ENCODE data around the gene NFATC2IP.
A peak's percentile ranks its signal among the peaks of the same experiment; 100 is the strongest.

The NFATC2IP gene

DNA sequence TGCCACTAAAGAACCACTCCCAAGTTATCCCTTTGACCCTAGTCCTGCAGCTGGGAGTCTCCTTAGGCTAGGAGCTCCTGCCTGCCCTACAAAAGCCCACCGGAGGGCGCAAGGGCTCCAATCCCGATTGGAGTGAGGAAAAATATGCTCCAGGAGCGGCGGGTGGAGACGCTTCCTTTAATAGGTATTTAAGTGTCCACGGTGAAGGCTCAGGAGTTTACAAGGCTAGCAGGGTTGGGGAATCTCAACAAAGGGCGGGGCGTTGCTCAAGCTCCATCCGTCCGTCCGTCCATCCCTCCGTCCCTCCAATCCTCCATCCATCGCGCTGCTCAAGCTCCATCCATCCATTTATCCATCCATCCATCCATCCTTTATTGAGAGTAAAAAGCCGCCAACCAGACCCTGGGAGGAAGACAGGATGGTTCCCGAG, 23.3 kb downstream of the NFATC2IP start:
- TF ChIP-seq RAD21 (IDR thresholded peaks at IDR 0.05; ENCODE audit: low read depth) (peak; percentile 40), TCF12 (IDR thresholded peaks at IDR 0.05; ENCODE audit: low read depth) (no peak), EGR1 (IDR thresholded peaks at IDR 0.05) (no peak), NFIC (IDR thresholded peaks at IDR 0.05) (no peak), REST (IDR thresholded peaks at IDR 0.05; ENCODE audit: low read depth) (no peak), EP300 (IDR thresholded peaks at IDR 0.05; ENCODE audit: borderline replicate concordance) (no peak), TEAD4 (IDR thresholded peaks at IDR 0.05) (no peak), USF1 (IDR thresholded peaks at IDR 0.05) (no peak)
- TF ChIP-seq, protein P1, sequence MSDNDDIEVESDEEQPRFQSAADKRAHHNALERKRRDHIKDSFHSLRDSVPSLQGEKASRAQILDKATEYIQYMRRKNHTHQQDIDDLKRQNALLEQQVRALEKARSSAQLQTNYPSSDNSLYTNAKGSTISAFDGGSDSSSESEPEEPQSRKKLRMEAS (IDR thresholded peaks at IDR 0.05): no peak

DNA sequence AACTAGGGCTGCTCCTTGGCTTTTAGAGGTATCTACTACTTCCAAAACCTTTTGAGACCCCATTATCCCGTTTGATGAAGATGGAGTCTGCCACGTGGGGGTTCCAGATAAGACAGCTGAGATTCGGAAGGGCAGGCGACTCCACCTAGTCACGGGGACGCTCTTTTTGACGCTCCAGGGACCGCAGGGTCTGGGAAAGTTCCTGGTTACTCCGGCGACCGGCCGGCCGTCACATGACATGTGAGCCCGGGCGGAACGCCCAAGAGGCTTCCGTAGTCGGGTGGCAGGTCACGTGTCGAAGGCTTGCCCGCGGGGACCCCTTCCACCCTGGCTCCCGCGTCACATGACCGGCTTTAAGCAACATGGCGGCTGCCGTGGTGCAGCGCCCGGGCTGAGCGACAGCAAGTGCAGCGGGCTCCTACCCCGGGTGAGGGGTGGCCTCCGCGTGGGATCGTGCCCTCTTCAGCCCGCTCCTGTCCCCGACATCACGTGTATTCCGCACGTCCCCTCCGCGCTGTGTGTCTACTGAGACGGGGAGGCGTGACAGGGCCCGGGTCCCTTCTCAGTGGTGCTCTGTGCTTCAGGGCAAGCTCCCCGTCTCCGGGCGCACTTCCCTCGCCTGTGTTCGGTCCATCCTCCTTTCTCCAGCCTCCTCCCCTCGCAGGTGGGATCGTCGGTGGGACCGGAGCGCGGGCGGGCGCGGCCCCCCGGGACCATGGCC, 23.9 kb downstream of the NFATC2IP start, which contains the start of gene SPNS1:
TSS of gene SPNS1 (plus strand) at position 342 of the 721 bp plus-strand sequence. CDS start at position 716, 374 bp downstream.
- TF ChIP-seq EGR1 (IDR thresholded peaks at IDR 0.05) (no peak; the same call in 1 of the 2 replicates), YY1 (IDR thresholded peaks at IDR 0.05; ENCODE audit: low read depth) (peak; percentile 99), REST (IDR thresholded peaks at IDR 0.05; ENCODE audit: low read depth) (no peak), TAF1 (IDR thresholded peaks at IDR 0.05; ENCODE audit: low read depth) (peak; percentile 95), FOXM1 (IDR thresholded peaks at IDR 0.05; ENCODE audit: borderline replicate concordance, low read depth) (no peak), ZBTB7A (IDR thresholded peaks at IDR 0.05; ENCODE audit: low read depth) (no peak; the same call in 1 of the 2 replicates), USF1 (IDR thresholded peaks at IDR 0.05) (peak; percentile 99), TCF12 (IDR thresholded peaks at IDR 0.05; ENCODE audit: low read depth) (peak; percentile 79; the same call in 1 of the 2 replicates), RAD21 (IDR thresholded peaks at IDR 0.05; ENCODE audit: low read depth) (no peak), CEBPB (IDR thresholded peaks at IDR 0.05) (no peak; the same call in 1 of the 2 replicates), NFIC (IDR thresholded peaks at IDR 0.05) (peak; percentile 25; the same call in 1 of the 2 replicates), EP300 (IDR thresholded peaks at IDR 0.05; ENCODE audit: borderline replicate concordance) (no peak), CREB1 (IDR thresholded peaks at IDR 0.05; ENCODE audit: low read depth) (no peak), TEAD4 (IDR thresholded peaks at IDR 0.05) (no peak)
- TF ChIP-seq, protein P1 (IDR thresholded peaks at IDR 0.05): peak; percentile 91

DNA sequence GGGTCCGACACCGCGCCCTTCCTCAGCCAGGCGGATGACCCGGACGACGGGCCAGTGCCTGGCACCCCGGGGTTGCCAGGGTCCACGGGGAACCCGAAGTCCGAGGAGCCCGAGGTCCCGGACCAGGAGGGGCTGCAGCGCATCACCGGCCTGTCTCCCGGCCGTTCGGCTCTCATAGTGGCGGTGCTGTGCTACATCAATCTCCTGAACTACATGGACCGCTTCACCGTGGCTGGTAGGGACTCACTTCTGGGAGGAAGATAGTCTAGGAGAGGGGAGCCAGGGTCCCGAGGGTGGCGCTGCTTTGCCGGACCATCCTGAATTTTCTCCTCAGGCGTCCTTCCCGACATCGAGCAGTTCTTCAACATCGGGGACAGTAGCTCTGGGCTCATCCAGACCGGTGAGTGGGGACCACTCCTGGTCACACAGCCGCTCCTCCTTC, 24.4 kb downstream of the NFATC2IP start:
- TF ChIP-seq FOXM1 (IDR thresholded peaks at IDR 0.05; ENCODE audit: borderline replicate concordance, low read depth): no peak
- no peak for TF ChIP-seq TAF1 (IDR thresholded peaks at IDR 0.05; ENCODE audit: low read depth)
- no peak for TF ChIP-seq YY1 (IDR thresholded peaks at IDR 0.05; ENCODE audit: low read depth)
- no peak for TF ChIP-seq REST (IDR thresholded peaks at IDR 0.05; ENCODE audit: low read depth)
- no peak for TF ChIP-seq EP300 (IDR thresholded peaks at IDR 0.05; ENCODE audit: borderline replicate concordance)
- no peak for TF ChIP-seq RAD21 (IDR thresholded peaks at IDR 0.05; ENCODE audit: low read depth)
- no peak for TF ChIP-seq TCF12 (IDR thresholded peaks at IDR 0.05; ENCODE audit: low read depth)
- TF ChIP-seq ZBTB7A (IDR thresholded peaks at IDR 0.05; ENCODE audit: low read depth): no peak
- TF ChIP-seq TEAD4 (IDR thresholded peaks at IDR 0.05): no peak
